Measurements from ENCODE around the gene SERINC2. TPM values are rescaled to one million over a fixed set of nuclear protein-coding genes. Genes with fewer than 3 reads are reported as not detected.

Gene SERINC2
- total and polyA plus RNA-seq, 2 of the 8 experiments (the other 6 are each of a cell fraction or from before 2014, with no cell fraction given), result 31.4 to 60.0 TPM

DNA sequence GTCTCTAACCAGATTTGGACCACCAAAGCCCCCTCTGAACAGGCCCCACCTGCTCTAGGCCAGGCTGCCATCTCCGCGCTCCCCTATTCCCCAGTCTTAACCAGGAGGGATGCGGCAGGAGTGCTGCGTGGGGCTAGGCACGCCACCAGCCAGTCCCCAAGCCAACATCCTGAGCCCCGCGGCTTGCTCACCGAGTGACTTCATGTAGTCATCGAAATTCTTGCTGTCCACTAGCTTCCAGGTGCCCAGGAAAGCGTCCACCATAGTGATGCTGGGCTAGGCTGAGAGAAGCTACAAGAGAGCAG, 40.3 kb upstream of the SERINC2 start (continued):
- TF ChIP-seq HDAC6 (IDR thresholded peaks at IDR 0.05; ENCODE audit: low read depth, low read length) (no peak), GABPA (IDR thresholded peaks at IDR 0.05; ENCODE audit: borderline replicate concordance, insufficient read depth, low read length) (no peak), SRF (IDR thresholded peaks at IDR 0.05; ENCODE audit: low read depth, low read length) (no peak), TEAD4 (IDR thresholded peaks at IDR 0.05; ENCODE audit: low read depth, low read length) (no peak), CHD2 (IDR thresholded peaks at IDR 0.05; ENCODE audit: low read length) (no peak), SIRT6 (IDR thresholded peaks at IDR 0.05; ENCODE audit: low read length) (no peak), RNF2 (IDR thresholded peaks at IDR 0.05; ENCODE audit: borderline replicate concordance, low read depth, low read length, missing control alignments, poor library complexity, severe bottlenecking) (no peak)
- TF ChIP-seq, protein P1, sequence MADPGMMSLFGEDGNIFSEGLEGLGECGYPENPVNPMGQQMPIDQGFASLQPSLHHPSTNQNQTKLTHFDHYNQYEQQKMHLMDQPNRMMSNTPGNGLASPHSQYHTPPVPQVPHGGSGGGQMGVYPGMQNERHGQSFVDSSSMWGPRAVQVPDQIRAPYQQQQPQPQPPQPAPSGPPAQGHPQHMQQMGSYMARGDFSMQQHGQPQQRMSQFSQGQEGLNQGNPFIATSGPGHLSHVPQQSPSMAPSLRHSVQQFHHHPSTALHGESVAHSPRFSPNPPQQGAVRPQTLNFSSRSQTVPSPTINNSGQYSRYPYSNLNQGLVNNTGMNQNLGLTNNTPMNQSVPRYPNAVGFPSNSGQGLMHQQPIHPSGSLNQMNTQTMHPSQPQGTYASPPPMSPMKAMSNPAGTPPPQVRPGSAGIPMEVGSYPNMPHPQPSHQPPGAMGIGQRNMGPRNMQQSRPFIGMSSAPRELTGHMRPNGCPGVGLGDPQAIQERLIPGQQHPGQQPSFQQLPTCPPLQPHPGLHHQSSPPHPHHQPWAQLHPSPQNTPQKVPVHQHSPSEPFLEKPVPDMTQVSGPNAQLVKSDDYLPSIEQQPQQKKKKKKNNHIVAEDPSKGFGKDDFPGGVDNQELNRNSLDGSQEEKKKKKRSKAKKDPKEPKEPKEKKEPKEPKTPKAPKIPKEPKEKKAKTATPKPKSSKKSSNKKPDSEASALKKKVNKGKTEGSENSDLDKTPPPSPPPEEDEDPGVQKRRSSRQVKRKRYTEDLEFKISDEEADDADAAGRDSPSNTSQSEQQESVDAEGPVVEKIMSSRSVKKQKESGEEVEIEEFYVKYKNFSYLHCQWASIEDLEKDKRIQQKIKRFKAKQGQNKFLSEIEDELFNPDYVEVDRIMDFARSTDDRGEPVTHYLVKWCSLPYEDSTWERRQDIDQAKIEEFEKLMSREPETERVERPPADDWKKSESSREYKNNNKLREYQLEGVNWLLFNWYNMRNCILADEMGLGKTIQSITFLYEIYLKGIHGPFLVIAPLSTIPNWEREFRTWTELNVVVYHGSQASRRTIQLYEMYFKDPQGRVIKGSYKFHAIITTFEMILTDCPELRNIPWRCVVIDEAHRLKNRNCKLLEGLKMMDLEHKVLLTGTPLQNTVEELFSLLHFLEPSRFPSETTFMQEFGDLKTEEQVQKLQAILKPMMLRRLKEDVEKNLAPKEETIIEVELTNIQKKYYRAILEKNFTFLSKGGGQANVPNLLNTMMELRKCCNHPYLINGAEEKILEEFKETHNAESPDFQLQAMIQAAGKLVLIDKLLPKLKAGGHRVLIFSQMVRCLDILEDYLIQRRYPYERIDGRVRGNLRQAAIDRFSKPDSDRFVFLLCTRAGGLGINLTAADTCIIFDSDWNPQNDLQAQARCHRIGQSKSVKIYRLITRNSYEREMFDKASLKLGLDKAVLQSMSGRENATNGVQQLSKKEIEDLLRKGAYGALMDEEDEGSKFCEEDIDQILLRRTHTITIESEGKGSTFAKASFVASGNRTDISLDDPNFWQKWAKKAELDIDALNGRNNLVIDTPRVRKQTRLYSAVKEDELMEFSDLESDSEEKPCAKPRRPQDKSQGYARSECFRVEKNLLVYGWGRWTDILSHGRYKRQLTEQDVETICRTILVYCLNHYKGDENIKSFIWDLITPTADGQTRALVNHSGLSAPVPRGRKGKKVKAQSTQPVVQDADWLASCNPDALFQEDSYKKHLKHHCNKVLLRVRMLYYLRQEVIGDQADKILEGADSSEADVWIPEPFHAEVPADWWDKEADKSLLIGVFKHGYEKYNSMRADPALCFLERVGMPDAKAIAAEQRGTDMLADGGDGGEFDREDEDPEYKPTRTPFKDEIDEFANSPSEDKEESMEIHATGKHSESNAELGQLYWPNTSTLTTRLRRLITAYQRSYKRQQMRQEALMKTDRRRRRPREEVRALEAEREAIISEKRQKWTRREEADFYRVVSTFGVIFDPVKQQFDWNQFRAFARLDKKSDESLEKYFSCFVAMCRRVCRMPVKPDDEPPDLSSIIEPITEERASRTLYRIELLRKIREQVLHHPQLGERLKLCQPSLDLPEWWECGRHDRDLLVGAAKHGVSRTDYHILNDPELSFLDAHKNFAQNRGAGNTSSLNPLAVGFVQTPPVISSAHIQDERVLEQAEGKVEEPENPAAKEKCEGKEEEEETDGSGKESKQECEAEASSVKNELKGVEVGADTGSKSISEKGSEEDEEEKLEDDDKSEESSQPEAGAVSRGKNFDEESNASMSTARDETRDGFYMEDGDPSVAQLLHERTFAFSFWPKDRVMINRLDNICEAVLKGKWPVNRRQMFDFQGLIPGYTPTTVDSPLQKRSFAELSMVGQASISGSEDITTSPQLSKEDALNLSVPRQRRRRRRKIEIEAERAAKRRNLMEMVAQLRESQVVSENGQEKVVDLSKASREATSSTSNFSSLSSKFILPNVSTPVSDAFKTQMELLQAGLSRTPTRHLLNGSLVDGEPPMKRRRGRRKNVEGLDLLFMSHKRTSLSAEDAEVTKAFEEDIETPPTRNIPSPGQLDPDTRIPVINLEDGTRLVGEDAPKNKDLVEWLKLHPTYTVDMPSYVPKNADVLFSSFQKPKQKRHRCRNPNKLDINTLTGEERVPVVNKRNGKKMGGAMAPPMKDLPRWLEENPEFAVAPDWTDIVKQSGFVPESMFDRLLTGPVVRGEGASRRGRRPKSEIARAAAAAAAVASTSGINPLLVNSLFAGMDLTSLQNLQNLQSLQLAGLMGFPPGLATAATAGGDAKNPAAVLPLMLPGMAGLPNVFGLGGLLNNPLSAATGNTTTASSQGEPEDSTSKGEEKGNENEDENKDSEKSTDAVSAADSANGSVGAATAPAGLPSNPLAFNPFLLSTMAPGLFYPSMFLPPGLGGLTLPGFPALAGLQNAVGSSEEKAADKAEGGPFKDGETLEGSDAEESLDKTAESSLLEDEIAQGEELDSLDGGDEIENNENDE (IDR thresholded peaks at IDR 0.05; ENCODE audit: insufficient replicate concordance, low read length), result no peak
